ENCODE data around the gene CDC16.

The CDC16 gene

GRCh38 chr13:114296448-114296847, 61.8 kb downstream of the CDC16 start:
- no peak overlapping the region for H3K27ac ChIP-seq
- no peak overlapping the region for H3K4me2 ChIP-seq (ENCODE audit: low read length)
- no peaks in the 10 kb centered on the region for H3K9me3 ChIP-seq (ENCODE audit: control insufficient read depth, low read length)
- no peak overlapping the region for H2AFZ ChIP-seq
- H3K4me3 ChIP-seq (ENCODE audit: low read depth, low read length): no peak overlapping the region
- H3K36me3 ChIP-seq (ENCODE audit: control insufficient read depth, insufficient read depth, low read length): no peaks in the 10 kb centered on the region
- no peaks in the 10 kb centered on the region for H3K79me2 ChIP-seq
- H3K9ac ChIP-seq: no peak overlapping the region
- no peaks in the 10 kb centered on the region for H3K4me1 ChIP-seq
- no peak for TF ChIP-seq CTCF (IDR thresholded peaks at IDR 0.05)
- no peaks in the 10 kb centered on the region for H3K27me3 ChIP-seq (ENCODE audit: control insufficient read depth, insufficient read depth, low read length)

- Histone ChIP-seq H3K9ac (no peak overlapping the region), H3K4me3 (ENCODE audit: low read depth, low read length) (no peak overlapping the region), H3K4me1 (no peaks in the 10 kb centered on the region), H3K36me3 (ENCODE audit: control insufficient read depth, insufficient read depth, low read length) (no peaks in the 10 kb centered on the region), H3K27me3 (ENCODE audit: control insufficient read depth, insufficient read depth, low read length) (no peaks in the 10 kb centered on the region), H3K79me2 (no peaks in the 10 kb centered on the region), H2AFZ (no peak overlapping the region), H3K9me3 (ENCODE audit: control insufficient read depth, low read length) (no peaks in the 10 kb centered on the region), H3K27ac (no peak overlapping the region), H3K4me2 (ENCODE audit: low read length) (no peak overlapping the region)
- no peak for TF ChIP-seq CTCF (IDR thresholded peaks at IDR 0.05)
Observed at GRCh38 chr13:114296902-114297301, 62.2 kb downstream of the CDC16 start.

GRCh38 chr13:114298866-114299265, 64.2 kb downstream of the CDC16 start:
- Histone ChIP-seq H3K4me2 (ENCODE audit: low read length) (no peak overlapping the region), H3K79me2 (no peaks in the 10 kb centered on the region), H3K36me3 (ENCODE audit: control insufficient read depth, insufficient read depth, low read length) (no peaks in the 10 kb centered on the region), H3K4me1 (no peaks in the 10 kb centered on the region), H3K27ac (no peak overlapping the region), H2AFZ (no peak overlapping the region), H3K9me3 (ENCODE audit: control insufficient read depth, low read length) (no peaks in the 10 kb centered on the region), H3K4me3 (ENCODE audit: low read depth, low read length) (no peak overlapping the region), H3K27me3 (ENCODE audit: control insufficient read depth, insufficient read depth, low read length) (no peaks in the 10 kb centered on the region), H3K9ac (no peak overlapping the region)
- TF ChIP-seq CTCF (IDR thresholded peaks at IDR 0.05): no peak

- Histone ChIP-seq H3K4me2 (ENCODE audit: low read length) (no peak overlapping the region), H2AFZ (no peak overlapping the region), H3K27me3 (ENCODE audit: control insufficient read depth, insufficient read depth, low read length) (no peaks in the 10 kb centered on the region), H3K36me3 (ENCODE audit: control insufficient read depth, insufficient read depth, low read length) (no peaks in the 10 kb centered on the region), H3K27ac (no peak overlapping the region), H3K79me2 (no peaks in the 10 kb centered on the region), H3K4me3 (ENCODE audit: low read depth, low read length) (no peak overlapping the region), H3K9ac (no peak overlapping the region), H3K4me1 (no peaks in the 10 kb centered on the region), H3K9me3 (ENCODE audit: control insufficient read depth, low read length) (no peaks in the 10 kb centered on the region)
- no peak for TF ChIP-seq CTCF (IDR thresholded peaks at IDR 0.05)
Observed at GRCh38 chr13:114299604-114300305, 65.1 kb downstream of the CDC16 start.

- Histone ChIP-seq H3K4me1 (no peaks in the 10 kb centered on the region), H3K9me3 (ENCODE audit: control insufficient read depth, low read length) (no peaks in the 10 kb centered on the region), H3K36me3 (ENCODE audit: control insufficient read depth, insufficient read depth, low read length) (no peaks in the 10 kb centered on the region), H3K9ac (no peak overlapping the region), H2AFZ (no peak overlapping the region), H3K4me3 (ENCODE audit: low read depth, low read length) (no peak overlapping the region), H3K27ac (no peak overlapping the region), H3K4me2 (ENCODE audit: low read length) (no peak overlapping the region), H3K79me2 (no peaks in the 10 kb centered on the region), H3K27me3 (ENCODE audit: control insufficient read depth, insufficient read depth, low read length) (no peaks in the 10 kb centered on the region)
- no peak for TF ChIP-seq CTCF (IDR thresholded peaks at IDR 0.05)
Observed at GRCh38 chr13:114303700-114304327, 69.1 kb downstream of the CDC16 start.

Data from parathyroid adenoma (tissue), 2 donors.